OCI-LY1 (cell line): ENCODE measurements around the gene ABCF3.
"Not testable (repeated sequence)": the region's sequence is repeated elsewhere in the genome, so short reads cannot be mapped to it uniquely, and the experiment has no call there.

ENCODE experiments used
- H2AFZ ChIP-seq: fragments of 200-600 bp; sonication (generic), shearing (Covaris generic); 2 replicates; pipeline ENCODE4 v1.6.0; 2014; ENCODE audit warnings: antibody characterized with exemption, mild to moderate bottlenecking, low read length
- H3F3A ChIP-seq: fragments of 200-600 bp; sonication (generic), shearing (Covaris generic); 2 replicates; pipeline ENCODE4 v1.6.0; 2014; ENCODE audit warnings: mild to moderate bottlenecking, antibody characterized with exemption, low read length, moderate library complexity; ENCODE audit not compliant: insufficient read depth
- H3K27ac ChIP-seq: fragments of 200-600 bp; sonication (generic); 2 replicates; pipeline ENCODE4 v1.5.1; 2014; ENCODE audit warnings: low read length, mixed run types, mild to moderate bottlenecking, low read depth; ENCODE audit not compliant: poor library complexity, severe bottlenecking
- H3K27me3 ChIP-seq: fragments of 200-600 bp; sonication (generic); 2 replicates; pipeline ENCODE4 v1.6.0; 2014; ENCODE audit warnings: antibody characterized with exemption, mild to moderate bottlenecking, low read length, moderate library complexity; ENCODE audit not compliant: insufficient read depth
- H3K36me3 ChIP-seq: fragments of 200-600 bp; sonication (generic); 2 replicates; pipeline ENCODE4 v1.6.1; 2014; ENCODE audit warnings: mild to moderate bottlenecking, antibody characterized with exemption, low read length, moderate library complexity, mixed read lengths; ENCODE audit not compliant: insufficient read depth
- H3K4me1 ChIP-seq: fragments of 200-600 bp; sonication (generic); 2 replicates; pipeline ENCODE4 v1.5.1; 2014; ENCODE audit warnings: mild to moderate bottlenecking, low read length, moderate library complexity; ENCODE audit not compliant: insufficient read depth, severe bottlenecking
- H3K4me2 ChIP-seq: fragments of 200-600 bp; sonication (generic), shearing (Covaris generic); 2 replicates; pipeline ENCODE4 v1.6.1; 2014; ENCODE audit warnings: low read length
- H3K4me3 ChIP-seq: fragments of 200-600 bp; sonication (generic); 2 replicates; pipeline ENCODE4 v1.5.1; 2014; ENCODE audit warnings: low read length, low read depth, mild to moderate bottlenecking, mixed read lengths; ENCODE audit not compliant: poor library complexity, severe bottlenecking
- H3K79me2 ChIP-seq: fragments of 200-600 bp; shearing (Covaris generic); 2 replicates; pipeline ENCODE4 v1.6.1; 2016; ENCODE audit warnings: mixed run types, low read length, mixed read lengths; ENCODE audit not compliant: insufficient read depth
- H3K9ac ChIP-seq: fragments of 200-600 bp; sonication (generic), shearing (Covaris generic); 2 replicates; pipeline ENCODE4 v1.6.1; 2014; ENCODE audit warnings: mild to moderate bottlenecking, low read length, mixed read lengths
- H3K9me2 ChIP-seq: fragments of 200-600 bp; sonication (generic), shearing (Covaris generic); 2 replicates; pipeline ENCODE4 v1.6.1; 2014; ENCODE audit warnings: low read depth, mild to moderate bottlenecking, low read length, mixed read lengths
- H3K9me3 ChIP-seq: fragments of 200-600 bp; shearing (Covaris generic); 2 replicates; pipeline ENCODE4 v1.6.1; 2014; ENCODE audit warnings: low read length, mixed read lengths
- H4K20me1 ChIP-seq: fragments of 200-600 bp; sonication (generic), shearing (Covaris generic); 2 replicates; pipeline ENCODE4 v1.6.0; 2016; ENCODE audit warnings: mild to moderate bottlenecking, low read length; ENCODE audit not compliant: insufficient read depth
- EZH2 ChIP-seq: fragments of 200-600 bp; sonication (generic), shearing (Covaris generic); IDR thresholded peaks from 2 replicates; pipeline ENCODE4 v1.8.0; 2017; ENCODE audit warnings: borderline replicate concordance, mixed run types, mild to moderate bottlenecking, antibody characterized with exemption, low read length, moderate library complexity, mixed read lengths
- TF ChIP-seq, protein P1 (sequence below): fragments of 200-600 bp; sonication (generic), shearing (Covaris generic); IDR thresholded peaks from 2 replicates; pipeline ENCODE4 v1.5.1; 2017; ENCODE audit warnings: mild to moderate bottlenecking, antibody characterized with exemption, low read length, moderate library complexity, mixed read lengths

Gene ABCF3

DNA sequence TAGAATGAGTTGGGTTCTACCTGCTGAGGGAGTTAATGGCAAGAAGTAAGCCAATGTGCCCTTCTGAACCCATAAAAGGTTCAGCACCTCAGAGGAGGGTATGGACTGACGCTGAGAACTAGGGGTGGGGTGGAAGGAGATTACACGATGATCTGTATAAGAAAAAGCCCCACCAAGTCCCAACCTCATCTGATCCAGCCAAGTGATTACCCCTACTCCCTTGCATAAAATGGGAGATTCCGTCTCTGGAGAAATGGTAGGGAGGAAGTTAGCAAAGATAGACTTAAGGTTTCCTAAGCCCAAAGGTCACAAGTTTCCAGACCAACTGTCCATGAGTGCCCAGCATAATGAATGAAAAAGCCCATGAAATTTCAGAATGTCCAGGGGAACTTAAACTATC lies 37.9 kb upstream of the ABCF3 start:
- H2AFZ ChIP-seq = no peak overlapping the region
- no peaks in the 10 kb centered on the region for H3K79me2 ChIP-seq
- H3K9ac ChIP-seq = no peak overlapping the region
- no peak overlapping the region for H3K27ac ChIP-seq
- H4K20me1 ChIP-seq = no peaks in the 10 kb centered on the region
- H3K4me3 ChIP-seq = no peak overlapping the region
- H3K9me3 ChIP-seq = no peaks in the 10 kb centered on the region
- H3K36me3 ChIP-seq = peaks cover 41% of the 10 kb centered on the region
- H3K4me1 ChIP-seq = peaks cover 7% of the 10 kb centered on the region
- H3K27me3 ChIP-seq = no peaks in the 10 kb centered on the region
- H3K4me2 ChIP-seq = no peak overlapping the region
- H3F3A ChIP-seq = no peaks in the 10 kb centered on the region
- H3K9me2 ChIP-seq = no peaks in the 10 kb centered on the region
- TF ChIP-seq, protein P1, sequence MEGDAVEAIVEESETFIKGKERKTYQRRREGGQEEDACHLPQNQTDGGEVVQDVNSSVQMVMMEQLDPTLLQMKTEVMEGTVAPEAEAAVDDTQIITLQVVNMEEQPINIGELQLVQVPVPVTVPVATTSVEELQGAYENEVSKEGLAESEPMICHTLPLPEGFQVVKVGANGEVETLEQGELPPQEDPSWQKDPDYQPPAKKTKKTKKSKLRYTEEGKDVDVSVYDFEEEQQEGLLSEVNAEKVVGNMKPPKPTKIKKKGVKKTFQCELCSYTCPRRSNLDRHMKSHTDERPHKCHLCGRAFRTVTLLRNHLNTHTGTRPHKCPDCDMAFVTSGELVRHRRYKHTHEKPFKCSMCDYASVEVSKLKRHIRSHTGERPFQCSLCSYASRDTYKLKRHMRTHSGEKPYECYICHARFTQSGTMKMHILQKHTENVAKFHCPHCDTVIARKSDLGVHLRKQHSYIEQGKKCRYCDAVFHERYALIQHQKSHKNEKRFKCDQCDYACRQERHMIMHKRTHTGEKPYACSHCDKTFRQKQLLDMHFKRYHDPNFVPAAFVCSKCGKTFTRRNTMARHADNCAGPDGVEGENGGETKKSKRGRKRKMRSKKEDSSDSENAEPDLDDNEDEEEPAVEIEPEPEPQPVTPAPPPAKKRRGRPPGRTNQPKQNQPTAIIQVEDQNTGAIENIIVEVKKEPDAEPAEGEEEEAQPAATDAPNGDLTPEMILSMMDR = no peak
- TF ChIP-seq EZH2 = no peak

DNA sequence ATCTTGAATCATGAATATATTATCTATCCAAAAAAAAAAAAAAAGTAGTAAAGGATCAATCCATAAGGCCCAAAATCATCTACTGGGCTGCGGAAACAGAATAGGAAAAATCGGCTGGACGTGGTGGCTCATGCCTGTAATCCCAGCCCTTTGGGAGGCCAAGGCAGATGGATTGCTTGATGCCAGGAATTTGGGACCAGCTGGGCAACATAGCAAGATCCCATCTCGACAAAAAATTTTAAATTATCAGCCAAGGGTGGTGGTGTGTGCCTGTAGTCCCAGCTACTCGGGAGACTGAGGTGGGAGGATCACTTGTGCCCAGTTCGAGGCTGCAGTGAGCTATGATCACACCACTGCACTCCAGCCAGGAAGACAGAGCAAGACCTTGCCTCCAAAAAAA lies 36.9 kb upstream of the ABCF3 start:
- H3K9me3 ChIP-seq = no peaks in the 10 kb centered on the region
- no peak overlapping the region for H3K4me2 ChIP-seq
- H2AFZ ChIP-seq = no peak overlapping the region
- no peaks in the 10 kb centered on the region for H4K20me1 ChIP-seq
- no peaks in the 10 kb centered on the region for H3K9me2 ChIP-seq
- H3K36me3 ChIP-seq = peaks cover 30% of the 10 kb centered on the region
- TF ChIP-seq, protein P1 = no peak
- TF ChIP-seq EZH2 = no peak
- no peak overlapping the region for H3K27ac ChIP-seq
- H3K4me1 ChIP-seq = peaks cover 12% of the 10 kb centered on the region
- H3K27me3 ChIP-seq = no peaks in the 10 kb centered on the region
- no peak overlapping the region for H3K9ac ChIP-seq
- 0 out of 2 replicates have a peak, but pooled peaks cover 3% of the 10 kb centered on the region for H3F3A ChIP-seq
- no peak overlapping the region for H3K4me3 ChIP-seq
- no peaks in the 10 kb centered on the region for H3K79me2 ChIP-seq

DNA sequence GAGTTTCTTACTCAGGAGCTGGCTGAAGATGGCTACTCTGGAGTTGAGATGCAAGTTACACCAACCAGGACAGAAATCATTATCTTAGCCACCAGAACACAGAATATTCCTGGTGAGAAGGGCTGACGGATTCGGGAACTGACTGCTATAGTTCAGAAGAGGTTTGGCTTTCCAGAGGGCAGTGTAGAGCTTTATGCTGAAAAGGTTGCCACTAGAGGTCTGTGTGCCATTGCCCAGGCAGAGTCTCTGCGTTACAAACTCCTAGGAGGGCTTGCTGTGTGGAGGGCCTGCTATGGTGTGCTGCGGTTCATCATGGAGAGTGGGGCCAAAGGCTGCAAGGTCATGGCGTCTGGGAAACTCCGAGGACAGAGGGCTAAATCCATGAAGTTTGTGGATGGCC lies 36.2 kb upstream of the ABCF3 start:
- not testable (repeated sequence) for H3K9ac ChIP-seq, H3K9me3 ChIP-seq, H3K4me2 ChIP-seq, H4K20me1 ChIP-seq, H2AFZ ChIP-seq, H3K27me3 ChIP-seq, H3K79me2 ChIP-seq, H3K4me3 ChIP-seq, H3K27ac ChIP-seq, H3K9me2 ChIP-seq, H3F3A ChIP-seq
- TF ChIP-seq, protein P1 = peak; percentile 56
- H3K4me1 ChIP-seq = peaks cover 16% of the 10 kb centered on the region
- H3K36me3 ChIP-seq = peaks cover 24% of the 10 kb centered on the region
